Activated CD8-positive, alpha-beta memory T cell treated with anti-CD3 and anti-CD28 coated beads for 1 hour (primary cell): ENCODE results near the gene GDAP1L1.
"Not testable (repeated sequence)": the region's sequence is repeated elsewhere in the genome, so short reads cannot be mapped to it uniquely, and the experiment has no call there.

Source experiments
- DNase-seq, 2 donors: peaks; one replicate each; pipeline ENCODE4 v3.0.0-alpha.2; 2020; ENCODE audit warnings: low read depth in 1 of 2; ENCODE audit errors: extremely low read depth in 1 of 2

Gene GDAP1L1

GRCh38 chr20:44219170-44219730 is 27.9 kb upstream of the GDAP1L1 start:
- DNase-seq = no peak

- DNase-seq = no peak
Observed at GRCh38 chr20:44219791-44220190, 27.3 kb upstream of the GDAP1L1 start.

GRCh38 chr20:44221368-44221954 is 25.6 kb upstream of the GDAP1L1 start:
- no peak for DNase-seq

GRCh38 chr20:44222027-44222426 is 25.1 kb upstream of the GDAP1L1 start:
- DNase-seq = no peak

GRCh38 chr20:44222633-44223368 is 24.3 kb upstream of the GDAP1L1 start:
- DNase-seq = no peak

- no peak for DNase-seq
Observed at GRCh38 chr20:44223721-44224120, 23.4 kb upstream of the GDAP1L1 start.

- DNase-seq = no peak
Observed at GRCh38 chr20:44224637-44225036, 22.5 kb upstream of the GDAP1L1 start.

GRCh38 chr20:44228465-44229258 is 18.4 kb upstream of the GDAP1L1 start:
- no peak for DNase-seq

- DNase-seq = no peak
Observed at GRCh38 chr20:44231193-44231592, 15.9 kb upstream of the GDAP1L1 start.

- no peak for DNase-seq
Observed at GRCh38 chr20:44231713-44232468, 15.2 kb upstream of the GDAP1L1 start.

GRCh38 chr20:44232469-44232856 is 14.6 kb upstream of the GDAP1L1 start:
- DNase-seq = not testable (repeated sequence)

GRCh38 chr20:44233436-44234016 is 13.6 kb upstream of the GDAP1L1 start:
- DNase-seq = no peak

GRCh38 chr20:44234566-44235317 is 12.4 kb upstream of the GDAP1L1 start:
- no peak for DNase-seq

- no peak for DNase-seq
Observed at GRCh38 chr20:44235702-44236101, 11.4 kb upstream of the GDAP1L1 start.

- not testable (repeated sequence) for DNase-seq
Observed at GRCh38 chr20:44236840-44237239, 10.3 kb upstream of the GDAP1L1 start.

GRCh38 chr20:44241796-44242195 is 5.3 kb upstream of the GDAP1L1 start:
- no peak for DNase-seq

- DNase-seq = no peak
Observed at GRCh38 chr20:44245977-44246376, 1.1 kb upstream of the GDAP1L1 start.

GRCh38 chr20:44247586-44248409 is 690 bp downstream of the GDAP1L1 start:
- no peak for DNase-seq

GRCh38 chr20:44248410-44248759 is 1.3 kb downstream of the GDAP1L1 start:
- no peak for DNase-seq
